A549 treated with Hydrocortisone at 1 μM for 4 hours (cell line): ENCODE results near the gene DNAH3. TPM values are rescaled to one million over a fixed set of nuclear protein-coding genes. Genes with fewer than 3 reads are reported as not detected.

Experiments used
- total RNA-seq: library from RNA; stranded (reverse); fragments of 200-300 nt; extraction: Qiagen RNA extraction; gene quantifications from 5 replicates; pipeline ENCODE4 v1.2.3, GENCODE V29; 2022

DNAH3 gene, protein sequence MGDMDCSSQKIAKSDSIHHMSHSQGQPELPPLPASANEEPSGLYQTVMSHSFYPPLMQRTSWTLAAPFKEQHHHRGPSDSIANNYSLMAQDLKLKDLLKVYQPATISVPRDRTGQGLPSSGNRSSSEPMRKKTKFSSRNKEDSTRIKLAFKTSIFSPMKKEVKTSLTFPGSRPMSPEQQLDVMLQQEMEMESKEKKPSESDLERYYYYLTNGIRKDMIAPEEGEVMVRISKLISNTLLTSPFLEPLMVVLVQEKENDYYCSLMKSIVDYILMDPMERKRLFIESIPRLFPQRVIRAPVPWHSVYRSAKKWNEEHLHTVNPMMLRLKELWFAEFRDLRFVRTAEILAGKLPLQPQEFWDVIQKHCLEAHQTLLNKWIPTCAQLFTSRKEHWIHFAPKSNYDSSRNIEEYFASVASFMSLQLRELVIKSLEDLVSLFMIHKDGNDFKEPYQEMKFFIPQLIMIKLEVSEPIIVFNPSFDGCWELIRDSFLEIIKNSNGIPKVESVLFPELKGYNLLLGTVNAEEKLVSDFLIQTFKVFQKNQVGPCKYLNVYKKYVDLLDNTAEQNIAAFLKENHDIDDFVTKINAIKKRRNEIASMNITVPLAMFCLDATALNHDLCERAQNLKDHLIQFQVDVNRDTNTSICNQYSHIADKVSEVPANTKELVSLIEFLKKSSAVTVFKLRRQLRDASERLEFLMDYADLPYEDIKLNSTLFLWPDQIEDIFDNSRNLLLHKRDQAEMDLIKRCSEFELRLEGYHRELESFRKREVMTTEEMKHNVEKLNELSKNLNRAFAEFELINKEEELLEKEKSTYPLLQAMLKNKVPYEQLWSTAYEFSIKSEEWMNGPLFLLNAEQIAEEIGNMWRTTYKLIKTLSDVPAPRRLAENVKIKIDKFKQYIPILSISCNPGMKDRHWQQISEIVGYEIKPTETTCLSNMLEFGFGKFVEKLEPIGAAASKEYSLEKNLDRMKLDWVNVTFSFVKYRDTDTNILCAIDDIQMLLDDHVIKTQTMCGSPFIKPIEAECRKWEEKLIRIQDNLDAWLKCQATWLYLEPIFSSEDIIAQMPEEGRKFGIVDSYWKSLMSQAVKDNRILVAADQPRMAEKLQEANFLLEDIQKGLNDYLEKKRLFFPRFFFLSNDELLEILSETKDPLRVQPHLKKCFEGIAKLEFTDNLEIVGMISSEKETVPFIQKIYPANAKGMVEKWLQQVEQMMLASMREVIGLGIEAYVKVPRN (N-terminal part only)
- total RNA-seq = 0.11 to 0.17 TPM (median 0.13 TPM) in 5 replicates

DNA sequence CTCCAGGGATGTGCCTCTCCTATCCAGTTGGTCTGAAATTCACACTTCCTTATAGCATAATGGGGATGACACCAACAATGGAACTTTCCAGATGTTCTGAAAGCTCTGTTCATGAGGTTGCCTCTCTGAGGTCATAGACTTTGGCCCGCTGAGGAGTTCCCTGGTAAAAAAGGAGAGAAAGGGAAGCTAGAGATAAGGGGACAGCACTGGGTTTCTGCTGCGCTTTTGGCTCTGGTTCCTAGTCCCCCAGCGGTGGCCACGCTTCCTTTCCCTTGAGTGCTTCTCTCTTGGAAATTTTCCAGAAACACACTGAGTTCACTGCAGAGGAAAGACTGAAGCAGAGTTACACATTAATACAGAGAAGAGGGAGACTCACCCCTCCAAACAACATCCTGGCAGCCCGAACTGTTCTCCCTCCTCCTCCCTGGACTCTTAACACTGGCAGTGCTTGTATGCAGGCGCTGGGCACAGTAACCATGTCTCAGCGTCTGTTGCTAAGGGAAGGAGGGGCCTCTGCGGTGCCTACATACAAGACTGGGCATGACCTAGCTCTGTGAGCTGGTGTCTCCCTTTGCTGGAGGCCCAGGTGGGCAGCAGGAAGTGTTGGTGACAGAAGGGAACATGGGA lies at the start of gene DNAH3:
Gene DNAH3 (minus strand): TSS at position 472 of the 627 bp plus-strand sequence. CDS start 527 bp downstream, outside the sequence.

GRCh38 chr16:21158208-21159110 lies 7.8 kb upstream of the DNAH3 start, which contains the start of gene LDAF1:
Gene LDAF1 (plus strand): TSS chr16:21158674. CDS start chr16:21161183, 2,509 bp downstream.

GRCh38 chr16:20900299-20901067 lies 250.2 kb downstream of the DNAH3 start, which contains the start of the genes DCUN1D3 and LYRM1:
Gene DCUN1D3 (minus strand): TSS chr16:20900358. CDS start chr16:20862538, 37,820 bp downstream.
Gene LYRM1 (plus strand): TSS chr16:20900771. CDS start chr16:20915556, 14,785 bp downstream.

Other genes starting within 250 kb of the DNAH3 start
- gene LDAF1, start 7.8 kb upstream of the DNAH3 start, total RNA-seq = 17.2 to 27.2 TPM (median 18.2 TPM) in 5 replicates
- not detected in 5 replicates for gene ZP2, start 60.7 kb upstream of the DNAH3 start, total RNA-seq
- gene ANKS4B, start 82.9 kb upstream of the DNAH3 start, total RNA-seq = 0.03 to 0.06 TPM (median 0.05 TPM) in 3 of 5 replicates, not detected in the others
- gene CRYM, start 127.4 kb upstream of the DNAH3 start, total RNA-seq = 1.4 to 2.3 TPM (median 2.0 TPM) in 5 replicates